ENCODE data around the gene EXPH5. TPM values are rescaled to one million over a fixed set of nuclear protein-coding genes. Genes with fewer than 3 reads are reported as not detected.

Gene EXPH5
- total and polyA plus RNA-seq, 2 donors (not counting 3 experiments of a cell fraction or from before 2014, with no cell fraction given), result 0.03 to 0.09 TPM

- no peak overlapping the region for H3K4me3 ChIP-seq (replicated peaks in 1 of 3; ENCODE audit: insufficient read depth in 1 of 3, low read depth in 1 of 3, low read length in 3 of 3)
- intact Hi-C loops (cut with micrococcal nuclease) (no loop called here), dilution Hi-C loops (cut with MboI; ENCODE audit: extremely low pct_ligation_motif_present, low sequenced_read_pairs) (no loop called here)
- TF ChIP-seq POLR2A (IDR thresholded peaks at IDR 0.05; ENCODE audit: low read depth, low read length), result no peak
- TF ChIP-seq CTCF (IDR thresholded peaks at IDR 0.05; ENCODE audit: extremely low read depth in 1 of 2, insufficient read depth in 1 of 2, low read depth in 1 of 2, low read length in 2 of 2), result no peak
- no peak for TF ChIP-seq JUN (IDR thresholded peaks at IDR 0.05; ENCODE audit: borderline replicate concordance, insufficient read depth, insufficient read length, low read depth)
- no peak for TF ChIP-seq EZH2 (IDR thresholded peaks at IDR 0.05; ENCODE audit: borderline replicate concordance, low read depth, low read length, severe bottlenecking)
- no peak for TF ChIP-seq GATA2 (IDR thresholded peaks at IDR 0.05; ENCODE audit: insufficient read depth, insufficient read length, low read depth, low read length)
- TF ChIP-seq POLR2AphosphoS5 (IDR thresholded peaks at IDR 0.05; ENCODE audit: insufficient read depth, low read depth, low read length), result no peak
- no peak for TF ChIP-seq MAX (IDR thresholded peaks at IDR 0.05; ENCODE audit: insufficient read depth, insufficient read length)
- no peak for TF ChIP-seq MYC (IDR thresholded peaks at IDR 0.05; ENCODE audit: low read depth, low read length)
- TF ChIP-seq FOS (IDR thresholded peaks at IDR 0.05; ENCODE audit: borderline replicate concordance, insufficient read depth, low read length), result no peak
- BruUV-seq (replicated peaks), result no TSS peak
- H3K27me3 ChIP-seq (ENCODE audit: control insufficient read depth in 2 of 2, insufficient read depth in 2 of 2, low read length in 2 of 2), result no peaks in the 10 kb centered on the region
- FAIRE-seq, result no peak
- peaks cover 0 to 2% of the 10 kb centered on the region in 2 experiments for H3K36me3 ChIP-seq (ENCODE audit: control insufficient read depth in 2 of 2, extremely low read depth in 1 of 2, insufficient read depth in 2 of 2, low read length in 2 of 2)
- H3K27ac ChIP-seq (ENCODE audit: insufficient read depth, low read depth, low read length), result no peak overlapping the region
- ChIA-PET POLR2A (no interaction called here), CTCF (no interaction called here)
- no peaks in the 10 kb centered on the region for H3K79me2 ChIP-seq (ENCODE audit: control insufficient read depth, insufficient read depth, low read length)
- H3K9me1 ChIP-seq (replicated peaks; ENCODE audit: control insufficient read depth, extremely low read depth, insufficient read depth, low read length), result no peaks in the 10 kb centered on the region
- no peak overlapping the region for H2AFZ ChIP-seq (ENCODE audit: low read depth, low read length)
- H3K9ac ChIP-seq (replicated peaks; ENCODE audit: extremely low read depth, insufficient read depth, low read length), result no peak overlapping the region
- DNase-seq (ENCODE audit: low read depth, low spot score), result no peak
- no peaks in the 10 kb centered on the region for H4K20me1 ChIP-seq (replicated peaks; ENCODE audit: control insufficient read depth, extremely low read depth, insufficient read depth, low read length)
- H3K4me1 ChIP-seq (ENCODE audit: control insufficient read depth, extremely low read depth, insufficient read depth, low read length), result no peaks in the 10 kb centered on the region
- no peaks in the 10 kb centered on the region for H3K9me3 ChIP-seq (replicated peaks; ENCODE audit: control insufficient read depth, insufficient read depth, low read length)
- no peak overlapping the region for H3K4me2 ChIP-seq (ENCODE audit: insufficient read depth, low read length)
Observed at GRCh38 chr11:108472681-108473080, 120.9 kb downstream of the EXPH5 start.
